Measurements from ENCODE around the gene CDH8.

CDH8 gene

GRCh38 chr16:62036101-62036801, at the start of gene CDH8:
Gene CDH8 (minus strand): TSS chr16:62036438. CDS start chr16:62021403, 15,035 bp downstream.
- TF ChIP-seq CTCF (IDR thresholded peaks at IDR 0.05; ENCODE audit: control extremely low read depth, extremely low read depth, low read depth, missing control alignments): no peak
- ChIA-PET CTCF (no interaction called here), POLR2A (no interaction called here)
- DNase-seq (ENCODE audit: extremely low spot score): no peak

GRCh38 chr16:62079236-62079635, 43.0 kb upstream of the CDH8 start:
- ChIA-PET POLR2A (no interaction called here), CTCF (no interaction called here)
- TF ChIP-seq CTCF (IDR thresholded peaks at IDR 0.05; ENCODE audit: control extremely low read depth, extremely low read depth, low read depth, missing control alignments): no peak
- no peak for DNase-seq (ENCODE audit: extremely low spot score)

- peak; percentile 27 for TF ChIP-seq CTCF (IDR thresholded peaks at IDR 0.05; ENCODE audit: control extremely low read depth, extremely low read depth, low read depth, missing control alignments)
- POLR2A ChIA-PET: no interaction called here
- CTCF ChIA-PET: interaction anchor here (1.3 to 1.5 kb wide), 2 partner anchors 9 to 143 kb away, joined by 3 to 5 read pairs; no protein-coding TSS in a partner anchor
- no peak for DNase-seq (ENCODE audit: extremely low spot score)
Observed at GRCh38 chr16:62077998-62078397, 41.8 kb upstream of the CDH8 start.

- POLR2A ChIA-PET: no interaction called here
- TF ChIP-seq CTCF (IDR thresholded peaks at IDR 0.05; ENCODE audit: control extremely low read depth, extremely low read depth, low read depth, missing control alignments): no peak
- CTCF ChIA-PET: interaction anchor here (1.5 kb wide), 1 partner anchor 142 kb away, joined by 3 read pairs; no protein-coding TSS in a partner anchor
- no peak for DNase-seq (ENCODE audit: extremely low spot score)
Observed at GRCh38 chr16:62076886-62077285, 40.6 kb upstream of the CDH8 start.

- POLR2A ChIA-PET: no interaction called here
- peak; percentile 8 for DNase-seq (ENCODE audit: extremely low spot score)
- CTCF ChIA-PET: interaction anchor here (1.5 to 1.6 kb wide), 2 partner anchors 9 to 13 kb away, joined by 4 to 5 read pairs; no protein-coding TSS in a partner anchor
- TF ChIP-seq CTCF (IDR thresholded peaks at IDR 0.05; ENCODE audit: control extremely low read depth, extremely low read depth, low read depth, missing control alignments): peak; percentile 17
Observed at GRCh38 chr16:62068747-62069146, 32.5 kb upstream of the CDH8 start.

GRCh38 chr16:62067981-62068380, 31.7 kb upstream of the CDH8 start:
- POLR2A ChIA-PET: no interaction called here
- DNase-seq (ENCODE audit: extremely low spot score): no peak
- no peak for TF ChIP-seq CTCF (IDR thresholded peaks at IDR 0.05; ENCODE audit: control extremely low read depth, extremely low read depth, low read depth, missing control alignments)
- CTCF ChIA-PET: no interaction called here

All from GM10248 (cell line).